Measurements from ENCODE around the gene HCN2. TPM values are rescaled to one million over a fixed set of nuclear protein-coding genes. Genes with fewer than 3 reads are reported as not detected.
A peak's percentile ranks its signal among the peaks of the same experiment; 100 is the strongest.

Gene HCN2
- total and polyA plus RNA-seq, 2 of the 13 experiments (the other 11 are each of a cell fraction or from before 2014, with no cell fraction given) = 0.01 TPM; not detected in 1

- TF ChIP-seq GLMP (CRISPR knock-in tag; IDR thresholded peaks at IDR 0.05; ENCODE audit: borderline replicate concordance) (no peak), DMAP1 (CRISPR knock-in tag; IDR thresholded peaks at IDR 0.05) (peak; percentile 49; the same call in 1 of the 2 replicates), ZNF383 (CRISPR knock-in tag; IDR thresholded peaks at IDR 0.05; ENCODE audit: borderline replicate concordance) (no peak), ZNF646 (CRISPR knock-in tag; IDR thresholded peaks at IDR 0.05) (0 out of 2 replicates have a peak, but pooled peaks have one; percentile 10), ZNF564 (CRISPR knock-in tag; IDR thresholded peaks at IDR 0.05) (no peak), NFKBIZ (CRISPR knock-in tag; IDR thresholded peaks at IDR 0.05) (peak; percentile 74; the same call in 1 of the 2 replicates), ZNF652 (CRISPR knock-in tag; IDR thresholded peaks at IDR 0.05; ENCODE audit: borderline replicate concordance, low read depth) (0 out of 2 replicates have a peak, but pooled peaks have one; percentile 21), SIX1 (CRISPR knock-in tag; IDR thresholded peaks at IDR 0.05; ENCODE audit: borderline replicate concordance) (peak; percentile 17; the same call in 1 of the 2 replicates), HNRNPK (IDR thresholded peaks at IDR 0.05; ENCODE audit: low read depth, low read length, poor library complexity, severe bottlenecking) (no peak), PRDM10 (CRISPR knock-in tag; IDR thresholded peaks at IDR 0.05; ENCODE audit: low read depth) (peak; percentile 72; the same call in 1 of the 2 replicates), NR3C1 (CRISPR knock-in tag; IDR thresholded peaks at IDR 0.05) (no peak)
Measured at GRCh38 chr19:660793-661426, 71.2 kb downstream of the HCN2 start (continued).

Measured in HepG2 (cell line).